SK-N-SH (cell line): ENCODE measurements around the gene WIF1. TPM values are rescaled to one million over a fixed set of nuclear protein-coding genes. Genes with fewer than 3 reads are reported as not detected.

Experiments
- CTCF ChIA-PET: fragments of 300-600, 350-600 bp; formaldehyde crosslinking; extraction: SDS; loops from one replicate; lab custom pipeline; 2021; lab: Yijun Ruan, JAX
- POLR2A ChIA-PET: fragments of 350-600 bp; sonication (Branson Sonifier 250); formaldehyde crosslinking; extraction: SDS; loops from one replicate; lab custom pipeline; 2020; ENCODE audit warnings: antibody characterized with exemption, inconsistent platforms; lab: Yijun Ruan, JAX
- DNase-seq: peaks from one replicate; pipeline ENCODE4 v3.0.0; 2012
- H2AFZ ChIP-seq: fragments of 200-600 bp; sonication (generic); 2 replicates; pipeline ENCODE4 v1.8.1; 2016; ENCODE audit warnings: antibody characterized with exemption, mild to moderate bottlenecking, low read depth
- H3F3A ChIP-seq: fragments of 200-600 bp; sonication (generic); replicated peaks from 2 replicates; pipeline ENCODE3; 2016; ENCODE audit warnings: antibody characterized with exemption, mild to moderate bottlenecking; ENCODE audit not compliant: insufficient read depth
- H3K27ac ChIP-seq, 2 experiments: fragments of 200-500 bp in 1 of 2; fragments of 200-600 bp in 1 of 2; sonication (Bioruptor generic) in 1 of 2; sonication (generic), shearing (Covaris generic) in 1 of 2; 2 replicates each; pipeline versions ENCODE4 v1.5.1 to v1.6.1; 2014 to 2016; ENCODE audit warnings: low read depth in 2 of 2, inconsistent platforms in 1 of 2, low read length in 1 of 2, mild to moderate bottlenecking in 1 of 2, mixed read lengths in 1 of 2
- H3K27me3 ChIP-seq: fragments of 200-600 bp; sonication (generic), shearing (Covaris generic); 2 replicates; pipeline ENCODE4 v1.6.1; 2016; ENCODE audit warnings: mixed run types; ENCODE audit not compliant: insufficient read depth
- H3K36me3 ChIP-seq, 2 experiments: fragments of 200-500 bp in 1 of 2; fragments of 200-600 bp in 1 of 2; sonication (Bioruptor generic) in 1 of 2; sonication (generic) in 1 of 2; replicated peaks in 1 of 2; 2 replicates each; pipeline versions ENCODE3 to v1.5.1; 2014 to 2016; ENCODE audit warnings: low read length in 1 of 2, mild to moderate bottlenecking in 1 of 2; ENCODE audit not compliant: insufficient read depth in 2 of 2, control insufficient read depth in 1 of 2
- H3K4me1 ChIP-seq, 2 experiments: fragments of 200-500 bp in 1 of 2; fragments of 200-600 bp in 1 of 2; sonication (Bioruptor generic) in 1 of 2; sonication (generic), shearing (Covaris generic) in 1 of 2; 2 replicates each; pipeline versions ENCODE4 v1.5.1 to v1.6.1; 2014 to 2016; ENCODE audit warnings: low read depth in 1 of 2, low read length in 1 of 2, mixed run types in 1 of 2; ENCODE audit not compliant: insufficient read depth in 2 of 2, control insufficient read depth in 1 of 2
- H3K4me2 ChIP-seq: fragments of 200-600 bp; sonication (generic), shearing (Covaris generic); 2 replicates; pipeline ENCODE4 v1.6.1; 2017; ENCODE audit warnings: mixed run types
- H3K4me3 ChIP-seq, 2 experiments: fragments of 200-500 bp in 1 of 2; fragments of 200-600 bp in 1 of 2; sonication (Bioruptor generic) in 1 of 2; sonication (generic), shearing (Covaris generic) in 1 of 2; 2 replicates each; pipeline versions ENCODE4 v1.5.1 to v1.8.1; 2014 to 2016; ENCODE audit warnings: low read depth in 2 of 2, inconsistent platforms in 1 of 2, low read length in 1 of 2, mild to moderate bottlenecking in 1 of 2, mixed read lengths in 1 of 2, moderate library complexity in 1 of 2
- H3K79me2 ChIP-seq: fragments of 200-600 bp; sonication (generic); 2 replicates; pipeline ENCODE4 v1.8.1; 2017; ENCODE audit warnings: mild to moderate bottlenecking; ENCODE audit not compliant: insufficient read depth
- H3K9ac ChIP-seq: fragments of 200-600 bp; sonication (generic); 2 replicates; pipeline ENCODE4 v1.6.1; 2017; ENCODE audit warnings: mixed run types
- H3K9me2 ChIP-seq: fragments of 200-600 bp; sonication (generic); 2 replicates; pipeline ENCODE4 v1.6.1; 2017; ENCODE audit warnings: mixed run types
- H3K9me3 ChIP-seq: fragments of 200-600 bp; sonication (generic); 2 replicates; pipeline ENCODE4 v1.6.1; 2017; ENCODE audit warnings: mixed run types, mild to moderate bottlenecking, moderate library complexity
- H4K20me1 ChIP-seq: fragments of 200-600 bp; sonication (generic); 2 replicates; pipeline ENCODE4 v1.6.1; 2017; ENCODE audit warnings: mild to moderate bottlenecking, mixed run types; ENCODE audit not compliant: insufficient read depth
- CTCF ChIP-seq: fragments of 200-600 bp; sonication (generic); IDR thresholded peaks from 2 replicates; pipeline ENCODE4 v1.6.1; 2017; ENCODE audit warnings: antibody characterized with exemption, mild to moderate bottlenecking, moderate library complexity
- ELF1 ChIP-seq: IDR thresholded peaks from 2 replicates; pipeline ENCODE4 v1.4.0; 2012
- EP300 ChIP-seq, 2 experiments: IDR thresholded peaks; 2 replicates each; pipeline versions ENCODE4 v1.4.0 to v1.6.1; 2012; ENCODE audit warnings: borderline replicate concordance in 1 of 2, low read depth in 1 of 2, low read length in 1 of 2
- EZH2phosphoT487 ChIP-seq: fragments of 200-600 bp; sonication (generic); IDR thresholded peaks from 2 replicates; pipeline ENCODE4 v1.6.1; 2017; ENCODE audit warnings: low read depth, mixed run types, mild to moderate bottlenecking, antibody characterized with exemption, moderate library complexity, borderline replicate concordance
- FOSL2 ChIP-seq: IDR thresholded peaks from 2 replicates; pipeline ENCODE4 v1.4.0; 2012; ENCODE audit warnings: low read depth, mild to moderate bottlenecking, moderate library complexity, borderline replicate concordance
- FOXJ3 ChIP-seq: sonication (generic); formaldehyde crosslinking; IDR thresholded peaks from 2 replicates; pipeline ENCODE4 v1.5.1; 2020; ENCODE audit warnings: mild to moderate bottlenecking, missing genetic modification reagents
- GATA2 ChIP-seq: sonication (generic); formaldehyde crosslinking; IDR thresholded peaks from 2 replicates; pipeline ENCODE4 v1.5.0; 2020; ENCODE audit warnings: mild to moderate bottlenecking, missing genetic modification reagents
- IRF3 ChIP-seq: fragments of 150-350 bp; IDR thresholded peaks from 2 replicates; pipeline ENCODE4 v1.6.1; 2016; ENCODE audit warnings: mild to moderate bottlenecking, low read depth, low read length
- MXI1 ChIP-seq: IDR thresholded peaks from 2 replicates; pipeline ENCODE4 v1.6.1; 2012; ENCODE audit warnings: mild to moderate bottlenecking, low read depth, low read length, improper control_type of control experiment
- NFIC ChIP-seq: IDR thresholded peaks from 2 replicates; pipeline ENCODE4 v1.4.0; 2012; ENCODE audit warnings: borderline replicate concordance
- RAD21 ChIP-seq: IDR thresholded peaks from 2 replicates; pipeline ENCODE4 v1.6.1; 2012; ENCODE audit warnings: mild to moderate bottlenecking, low read length
- REST ChIP-seq: IDR thresholded peaks from 2 replicates; pipeline ENCODE4 v1.6.1; 2012; ENCODE audit warnings: mild to moderate bottlenecking, low read depth, low read length, moderate library complexity
- RFX5 ChIP-seq: IDR thresholded peaks from 2 replicates; pipeline ENCODE4 v1.6.1; 2012; ENCODE audit warnings: mild to moderate bottlenecking, improper control_type of control experiment, low read length
- SIN3A ChIP-seq: IDR thresholded peaks from 2 replicates; pipeline ENCODE4 v1.6.1; 2012; ENCODE audit warnings: low read depth, mild to moderate bottlenecking, low read length, moderate library complexity, borderline replicate concordance
- SMC3 ChIP-seq: IDR thresholded peaks from 2 replicates; pipeline ENCODE4 v1.6.1; 2012; ENCODE audit warnings: low read depth, low read length, improper control_type of control experiment
- TCF12 ChIP-seq: IDR thresholded peaks from 2 replicates; pipeline ENCODE4 v1.4.0; 2012
- USF1 ChIP-seq: IDR thresholded peaks from 2 replicates; pipeline ENCODE4 v1.4.0; 2012; ENCODE audit warnings: low read depth, borderline replicate concordance
- USF2 ChIP-seq: fragments of 150-350 bp; IDR thresholded peaks from 2 replicates; pipeline ENCODE4 v1.6.1; 2017; ENCODE audit warnings: antibody characterized with exemption, low read length, low read depth, borderline replicate concordance
- WGBS: methylation state at CpG from one replicate; pipeline ENCODE4 v1.1.6; 2017; ENCODE audit warnings: low lambda C conversion rate; 5-methylcytosine and 5-hydroxymethylcytosine counted together
- polyA plus RNA-seq, 3 experiments: library from polyadenylated mRNA; depleted of rRNA; stranded (reverse); fragments of >200 nt; gene quantifications; 2 replicates each; pipeline ENCODE4 v1.2.3, GENCODE V29; 2012

Gene WIF1
- polyA plus RNA-seq, 1 of the 3 experiments (the other 2 are of a cell fraction) = not detected

- no peaks in the 10 kb centered on the region for H3F3A ChIP-seq
- WGBS = 6% methylated on average over 3 of the region's 3 CpGs
- no peak overlapping the region for H3K4me2 ChIP-seq
- DNase-seq = no peak
- H3K4me1 ChIP-seq = no peaks in the 10 kb centered on the region
- peak; percentile 42; the same call in 1 of the 2 replicates for TF ChIP-seq RAD21
- TF ChIP-seq EZH2phosphoT487 = no peak
- TF ChIP-seq, all 33 proteins: peak for 1
- Histone ChIP-seq H3K9me3 (no peaks in the 10 kb centered on the region), H2AFZ (no peak overlapping the region), H3K4me3 (no peak overlapping the region), H3K79me2 (no peaks in the 10 kb centered on the region), H3K27ac (no peak overlapping the region), H4K20me1 (no peaks in the 10 kb centered on the region), H3K9me2 (no peaks in the 10 kb centered on the region; the same call in 1 of the 2 replicates), H3K27me3 (no peaks in the 10 kb centered on the region; the same call in 1 of the 2 replicates), H3K36me3 (no peaks in the 10 kb centered on the region), H3K9ac (no peak overlapping the region)
- ChIA-PET POLR2A (no interaction called here), CTCF (interaction anchor here (0.6 kb wide), 1 partner anchor 457 kb away, joined by 3 read pairs; no protein-coding TSS in a partner anchor)
These were observed 21.0 kb downstream of the WIF1 start for GRCh38 chr12:65100140-65100539.

- H3K9me2 ChIP-seq = no peaks in the 10 kb centered on the region; the same call in 1 of the 2 replicates
- H3K4me3 ChIP-seq = no peak overlapping the region
- H3K79me2 ChIP-seq = no peaks in the 10 kb centered on the region
- no peak for DNase-seq
- no peak overlapping the region for H2AFZ ChIP-seq
- no peak overlapping the region for H3K27ac ChIP-seq
- no peak for TF ChIP-seq EP300 (IDR thresholded peaks at IDR 0.05; ENCODE audit: borderline replicate concordance in 1 of 2, low read depth in 1 of 2, low read length in 1 of 2)
- TF ChIP-seq USF2 = no peak
- no peak for TF ChIP-seq SMC3
- TF ChIP-seq FOXJ3 (CRISPR knock-in tag) = no peak
- TF ChIP-seq CTCF = no peak
- no peak for TF ChIP-seq TCF12
- no peak for TF ChIP-seq GATA2 (CRISPR knock-in tag)
- no peak for TF ChIP-seq SIN3A
- no peak for TF ChIP-seq EZH2phosphoT487
- no peak for TF ChIP-seq NFIC
- no peak for TF ChIP-seq USF1
- TF ChIP-seq RAD21 = no peak
- no peak for TF ChIP-seq ELF1
- TF ChIP-seq FOSL2 = no peak
- TF ChIP-seq MXI1 = no peak
- TF ChIP-seq RFX5 = no peak
- no peak for TF ChIP-seq REST
- no peak for TF ChIP-seq IRF3
- no peaks in the 10 kb centered on the region for H3K27me3 ChIP-seq
- no peaks in the 10 kb centered on the region for H3K4me1 ChIP-seq
- no peaks in the 10 kb centered on the region for H3F3A ChIP-seq
- CTCF ChIA-PET = no interaction called here
- no peaks in the 10 kb centered on the region for H4K20me1 ChIP-seq
- H3K36me3 ChIP-seq = no peaks in the 10 kb centered on the region
- 7% methylated on average over 3 of the region's 3 CpGs for WGBS
- no peak overlapping the region for H3K9ac ChIP-seq
- no peaks in the 10 kb centered on the region for H3K9me3 ChIP-seq
- no peak overlapping the region for H3K4me2 ChIP-seq
- POLR2A ChIA-PET = no interaction called here
These were observed 21.9 kb downstream of the WIF1 start for GRCh38 chr12:65099182-65099581.
